Right cardiac atrium (tissue), 5 donors: ENCODE data around the gene SPTBN5. TPM values are rescaled to one million over a fixed set of nuclear protein-coding genes. Genes with fewer than 3 reads are reported as not detected.
"Not testable (repeated sequence)": the region's sequence is repeated elsewhere in the genome, so short reads cannot be mapped to it uniquely, and the experiment has no call there.

Experiments used
- ATAC-seq, 2 donors: fragments of 200-7000 bp; cut with Tn5 transposase; one replicate each; pipeline versions ENCODE4 v1.8.0 to v1.9.1; 2020; ENCODE audit warnings: moderate library complexity in 2 of 2, mild to moderate bottlenecking in 1 of 2
- DNase-seq, 3 donors: peaks; one replicate each; pipeline ENCODE4 v3.0.0-alpha.2; 2020
- H3K27ac ChIP-seq: one replicate; pipeline ENCODE4 v1.5.1; 2013; ENCODE audit warnings: mild to moderate bottlenecking, low read length, control low read depth, moderate library complexity
- H3K27me3 ChIP-seq: one replicate; pipeline ENCODE4 v1.6.1; 2013; ENCODE audit not compliant: control insufficient read depth, insufficient read depth
- H3K4me1 ChIP-seq: one replicate; pipeline ENCODE4 v1.6.1; 2013; ENCODE audit warnings: low read length; ENCODE audit not compliant: control insufficient read depth, insufficient read depth
- H3K4me3 ChIP-seq: one replicate; pipeline ENCODE4 v1.5.1; 2013; ENCODE audit warnings: low read length, control low read depth
- H3K9me3 ChIP-seq: one replicate; pipeline ENCODE4 v1.6.1; 2013; ENCODE audit warnings: low read length; ENCODE audit not compliant: control insufficient read depth
- WGBS: extraction: QIAGEN DNeasy Blood & Tissue Kit; methylation state at CpG from one replicate; pipeline ENCODE4 v1.1.7; 2013; 5-methylcytosine and 5-hydroxymethylcytosine counted together
- intact Hi-C, 4 donors: fragments of 100-400 bp; cut with DNase I; formaldehyde crosslinking; loops; one replicate each; pipeline versions ENCODE4 v1.11.0 to v1.14.0; 2022 to 2023
- polyA plus RNA-seq: library from polyadenylated mRNA; stranded (reverse); fragments of 200-250 nt; gene quantifications from one replicate; pipeline ENCODE4 v1.2.3, GENCODE V29; 2013
- total RNA-seq, 4 donors: library from RNA; stranded (reverse); fragmentation: NEBNext Ultra II Directional; extraction: Animal tissue kit (Norgen Biotek cat#: 25700); gene quantifications; one replicate each; pipeline ENCODE4 v1.2.1, GENCODE V29; 2021
- donor health status: healthy with polysubstance abuse.
- donor health status: DM: no; HTN: yes; CAD: no.
- donor health status: DM: no; HTN: no; CAD: no.
- donor health status: DM: no; HTN: yes; CAD: no; lungs with severe emphysema.
- donor health status: DM: yes; HTN: yes; CAD: no.

SPTBN5 gene
- total and polyA plus RNA-seq, 5 donors: 1.7 to 4.3 (median 3.6) TPM

DNA sequence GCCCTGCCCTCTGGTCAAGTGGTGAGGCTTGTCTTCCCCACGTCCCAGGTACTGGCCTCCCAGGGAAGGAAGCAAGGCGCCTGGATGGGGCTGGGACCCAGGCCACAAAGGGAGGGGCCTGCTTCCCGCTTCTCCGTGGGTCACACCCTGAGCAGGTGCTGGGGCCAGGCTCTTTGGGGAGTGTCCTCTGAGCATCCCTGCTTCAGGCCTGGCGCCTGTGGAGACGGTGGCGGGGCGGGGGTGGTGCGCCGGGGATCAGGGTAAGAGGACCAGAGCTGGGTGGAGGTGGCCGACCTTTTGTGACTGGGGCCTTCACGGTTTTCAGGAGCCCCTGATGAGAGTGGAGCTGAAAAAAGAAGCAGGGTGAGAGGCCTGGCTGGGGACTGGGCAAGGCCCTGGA is 51.6 kb downstream of the SPTBN5 start:
- no peak overlapping the region for H3K4me3 ChIP-seq
- WGBS: 77% methylated on average over 12 of the region's 12 CpGs
- no peak for ATAC-seq
- H3K4me1 ChIP-seq: no peaks in the 10 kb centered on the region
- DNase-seq: no peak
- intact Hi-C loops: no loop called here
- no peak overlapping the region for H3K27ac ChIP-seq
- no peaks in the 10 kb centered on the region for H3K27me3 ChIP-seq
- no peaks in the 10 kb centered on the region for H3K9me3 ChIP-seq

DNA sequence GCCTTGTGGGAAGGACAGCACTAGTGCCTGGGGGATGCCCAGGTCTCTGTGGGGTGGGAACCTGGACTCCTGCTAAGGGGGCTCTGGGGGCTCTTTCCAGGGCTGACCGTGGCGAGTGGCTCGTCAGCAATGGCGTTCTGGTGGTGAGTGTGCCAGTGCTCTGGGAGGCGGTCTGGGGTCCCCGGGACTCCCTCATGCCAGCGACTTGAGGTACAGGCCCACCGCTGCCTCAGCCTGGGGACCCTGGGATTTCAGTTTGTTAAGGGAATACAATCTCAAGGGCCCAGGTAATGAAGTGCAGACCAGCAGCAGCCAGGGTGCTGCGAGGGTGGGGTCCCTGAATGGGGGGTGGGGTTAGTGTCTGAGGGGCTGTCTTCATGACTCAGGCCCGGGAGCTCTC is 52.7 kb downstream of the SPTBN5 start:
- intact Hi-C loops: no loop called here
- Histone ChIP-seq H3K4me3 (no peak overlapping the region), H3K27me3 (no peaks in the 10 kb centered on the region), H3K27ac (no peak overlapping the region), H3K9me3 (no peaks in the 10 kb centered on the region), H3K4me1 (no peaks in the 10 kb centered on the region)
- DNase-seq: no peak
- 92% methylated on average over 10 of the region's 10 CpGs for WGBS
- no peak for ATAC-seq

DNA sequence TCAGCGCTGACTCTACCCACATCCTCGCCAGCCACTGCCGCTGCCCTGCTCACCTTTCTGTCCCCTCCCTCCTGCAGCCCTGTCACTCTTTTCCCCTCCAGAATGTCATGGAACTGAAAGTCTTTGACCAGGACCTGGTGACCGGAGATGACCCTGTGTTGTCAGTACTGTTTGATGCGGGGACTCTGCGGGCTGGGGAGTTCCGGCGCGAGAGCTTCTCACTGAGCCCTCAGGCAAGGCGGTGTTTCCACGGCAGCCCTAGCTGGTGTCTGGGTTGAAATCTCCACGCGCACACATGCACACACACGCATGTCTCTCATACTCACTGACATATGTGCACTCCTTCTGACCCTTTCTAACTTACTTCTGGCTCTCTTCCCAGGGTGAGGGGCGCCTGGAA is 53.2 kb downstream of the SPTBN5 start:
- Histone ChIP-seq H3K9me3 (no peaks in the 10 kb centered on the region), H3K27ac (no peak overlapping the region), H3K4me1 (no peaks in the 10 kb centered on the region), H3K27me3 (no peaks in the 10 kb centered on the region), H3K4me3 (no peak overlapping the region)
- no peak for DNase-seq
- ATAC-seq: no peak
- intact Hi-C loops: no loop called here
- 90% methylated on average over 15 of the region's 15 CpGs for WGBS

DNA sequence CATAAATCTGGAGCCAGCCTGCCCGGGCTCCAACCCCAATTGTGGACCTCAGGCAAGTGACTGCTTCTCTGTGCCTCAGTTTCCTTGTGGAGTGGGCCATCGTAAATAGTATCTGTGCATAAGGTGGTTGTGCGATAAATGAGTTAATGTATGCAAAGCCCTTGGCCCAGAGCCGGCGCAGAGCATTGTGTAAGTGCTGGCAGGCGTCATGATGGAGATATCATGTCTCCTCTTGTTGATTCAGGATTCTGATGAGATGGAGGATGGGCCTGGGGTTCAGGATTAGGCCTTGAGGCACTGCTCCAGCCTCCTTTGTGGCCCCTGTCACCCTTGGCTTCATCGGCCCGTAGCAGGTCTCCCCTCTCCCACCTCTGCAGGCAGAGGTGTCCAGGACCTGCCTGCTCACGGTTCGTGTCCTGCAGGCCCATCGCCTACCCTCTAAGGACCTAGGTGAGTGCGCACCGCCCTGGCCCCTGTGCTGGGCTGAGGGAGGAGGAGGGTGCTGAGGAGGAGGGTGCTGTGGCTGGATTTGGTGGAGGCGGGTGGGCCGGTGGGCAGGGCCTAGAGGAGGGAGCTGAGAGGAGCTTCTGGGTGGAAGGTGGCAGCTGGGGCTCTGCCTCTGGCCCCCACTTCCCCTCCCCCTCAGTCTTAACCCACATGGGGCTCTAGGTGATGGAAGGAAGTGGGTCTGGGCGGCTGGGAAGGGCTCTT is 53.9 kb downstream of the SPTBN5 start:
- 85% methylated on average over 16 of the region's 16 CpGs for WGBS

DNA sequence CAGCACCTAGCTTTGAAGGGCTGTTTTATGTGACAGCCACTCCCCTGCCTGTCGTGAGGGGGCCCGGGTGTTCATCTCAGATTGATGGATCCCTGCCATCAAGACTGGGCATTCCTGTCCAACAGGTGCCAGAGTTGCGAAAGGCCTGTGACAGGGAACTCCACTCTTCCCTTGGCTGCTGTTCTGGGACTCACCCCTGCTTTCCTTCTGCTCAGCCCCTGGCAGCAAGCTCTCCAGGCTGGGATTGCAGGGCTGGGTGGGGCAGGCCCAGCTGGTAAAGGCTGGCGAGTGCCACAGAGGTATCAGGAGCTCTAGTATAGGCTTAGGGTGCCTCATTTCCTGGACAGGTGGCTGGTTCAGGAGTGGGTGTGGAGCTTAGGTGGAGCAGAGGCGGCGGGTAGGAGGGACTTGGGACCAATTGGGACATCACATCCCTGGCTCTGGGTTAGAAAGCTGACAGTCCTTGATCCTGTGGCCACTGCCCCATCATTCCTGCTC is 55.4 kb downstream of the SPTBN5 start, which contains the start of gene PLA2G4B:
TSS of gene PLA2G4B (plus strand) at position 448 of the 498 bp plus-strand sequence. CDS start 67 bp downstream, outside the sequence.
- DNase-seq: no peak
- Histone ChIP-seq H3K4me1 (no peaks in the 10 kb centered on the region), H3K27ac (no peak within 1 kb of the TSS), H3K4me3 (no peak within 1 kb of the TSS), H3K9me3 (no peaks in the 10 kb centered on the region), H3K27me3 (no peaks in the 10 kb centered on the region)
- ATAC-seq: no peak
- intact Hi-C loops: no loop called here
- whole genome bisulfite sequencing: 81% methylated on average over 6 of the region's 6 CpGs

More for the DNA sequence above, 53.9 kb downstream of the SPTBN5 start:
- H3K4me1 ChIP-seq: no peaks in the 10 kb centered on the region
- no peak overlapping the region for H3K4me3 ChIP-seq
- no peak for ATAC-seq
- intact Hi-C loops: no loop called here
- H3K27ac ChIP-seq: no peak overlapping the region
- H3K9me3 ChIP-seq: no peaks in the 10 kb centered on the region
- no peaks in the 10 kb centered on the region for H3K27me3 ChIP-seq
- no peak for DNase-seq

DNA sequence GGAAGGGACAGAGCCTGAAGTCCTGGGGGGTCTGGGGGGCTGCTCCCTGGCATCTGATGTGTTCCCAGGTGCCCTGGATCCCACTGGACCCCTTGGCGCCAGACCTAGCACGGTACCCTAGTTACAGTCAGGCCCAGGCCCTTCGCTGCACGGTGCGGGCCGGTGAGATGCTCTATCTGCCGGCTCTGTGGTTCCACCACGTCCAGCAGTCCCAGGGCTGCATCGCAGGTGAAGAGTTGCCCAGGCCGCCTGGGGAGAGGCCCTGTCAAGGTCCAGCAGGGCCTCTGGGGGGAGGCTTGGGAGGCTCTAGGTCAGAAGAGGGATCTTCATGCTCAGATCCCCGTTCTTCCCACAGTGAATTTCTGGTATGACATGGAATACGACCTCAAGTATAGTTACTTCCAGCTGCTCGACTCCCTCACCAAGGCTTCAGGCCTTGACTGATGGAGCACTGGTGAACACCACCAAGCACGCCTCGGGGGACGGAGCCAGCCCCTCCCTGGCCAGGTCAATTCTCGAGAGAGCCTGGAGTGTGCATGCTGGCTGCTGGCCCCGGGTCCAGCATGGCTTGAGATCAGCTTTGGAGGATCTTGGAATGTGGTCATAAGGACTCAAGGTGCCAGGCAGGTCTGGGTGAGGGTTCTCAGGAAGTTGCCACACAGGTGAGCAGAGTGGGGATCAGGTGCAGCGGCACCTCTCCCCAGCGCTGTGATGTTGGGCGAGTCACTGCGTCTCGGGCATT is 57.0 kb downstream of the SPTBN5 start:
- DNase-seq (no peak), ATAC-seq (no peak)
- H3K9me3 ChIP-seq: no peaks in the 10 kb centered on the region
- no peak overlapping the region for H3K4me3 ChIP-seq
- H3K27ac ChIP-seq: no peak overlapping the region
- no peaks in the 10 kb centered on the region for H3K27me3 ChIP-seq
- no peaks in the 10 kb centered on the region for H3K4me1 ChIP-seq
- WGBS: 97% methylated on average over 23 of the region's 23 CpGs
- intact Hi-C loops: no loop called here

DNA sequence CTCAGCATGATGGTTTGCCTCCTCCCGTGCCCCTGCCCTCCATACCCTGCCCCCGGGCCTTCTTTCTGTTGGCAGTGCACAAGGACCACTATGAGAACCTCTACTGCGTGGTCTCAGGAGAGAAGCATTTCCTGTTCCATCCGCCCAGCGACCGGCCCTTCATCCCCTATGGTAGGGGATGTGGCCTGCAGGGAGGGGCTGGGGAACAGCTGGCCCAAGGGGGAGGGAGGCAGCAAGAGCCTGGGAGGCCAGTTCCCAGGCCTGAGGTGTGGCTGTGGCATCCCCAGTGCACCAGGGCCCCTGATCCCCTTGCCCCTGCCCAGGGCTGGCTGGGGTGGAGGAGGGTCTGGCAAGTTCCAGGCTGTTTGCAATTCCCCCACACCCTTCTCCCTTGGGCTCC is 57.8 kb downstream of the SPTBN5 start:
- intact Hi-C loops: no loop called here
- no peak overlapping the region for H3K27ac ChIP-seq
- DNase-seq (no peak), ATAC-seq (no peak)
- H3K9me3 ChIP-seq: no peaks in the 10 kb centered on the region
- WGBS: 50% methylated on average over 6 of the region's 6 CpGs
- no peaks in the 10 kb centered on the region for H3K4me1 ChIP-seq
- no peak overlapping the region for H3K4me3 ChIP-seq
- no peaks in the 10 kb centered on the region for H3K27me3 ChIP-seq

DNA sequence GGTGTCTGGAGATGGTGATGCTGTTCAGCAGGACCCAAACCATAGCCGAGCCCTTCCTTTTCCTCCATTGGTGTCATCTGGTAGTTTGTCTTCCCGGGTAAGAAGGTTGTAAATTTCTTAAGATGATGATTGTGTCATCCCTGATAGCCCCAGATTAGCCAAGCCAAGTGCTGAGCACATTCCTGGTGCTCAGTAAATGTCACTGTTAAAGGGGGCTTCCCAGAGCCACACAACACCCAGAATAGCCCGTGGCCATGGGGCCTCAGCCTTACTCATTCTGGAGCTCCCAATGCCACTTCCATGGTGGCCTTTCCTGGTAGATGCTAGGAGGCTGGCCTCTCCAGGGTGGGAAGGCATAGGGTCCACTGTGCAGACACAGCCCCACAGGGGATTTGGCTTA is 59.8 kb downstream of the SPTBN5 start:
- Histone ChIP-seq H3K4me3 (no peak overlapping the region), H3K4me1 (no peaks in the 10 kb centered on the region), H3K9me3 (no peaks in the 10 kb centered on the region), H3K27me3 (no peaks in the 10 kb centered on the region), H3K27ac (no peak overlapping the region)
- WGBS: 91% methylated on average over 3 of the region's 3 CpGs
- DNase-seq (peak in 1 of 3 donors; percentile 16), ATAC-seq (no peak)
- intact Hi-C loops: no loop called here

DNA sequence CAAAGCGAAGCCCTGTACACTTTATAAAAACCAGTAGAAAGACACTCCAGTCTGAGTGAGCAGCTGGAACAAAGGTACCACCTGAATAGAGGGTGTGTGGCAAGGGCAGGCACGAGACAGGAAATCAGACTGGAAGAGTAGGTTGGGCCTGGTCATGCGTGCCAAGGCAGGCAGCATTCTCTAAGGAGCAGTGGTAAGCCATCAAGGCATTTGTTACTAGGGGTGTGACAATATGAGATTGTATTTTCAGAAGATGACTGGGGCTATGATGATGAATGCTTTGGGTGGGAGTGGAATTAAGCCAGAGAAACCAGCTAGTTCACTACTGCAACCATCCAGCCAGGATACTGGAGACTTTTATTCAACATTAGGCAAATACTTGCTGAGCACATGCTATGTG is 61.0 kb downstream of the SPTBN5 start:
- intact Hi-C loops: no loop called here
- 76% methylated on average over 3 of the region's 3 CpGs for WGBS
- H3K27me3 ChIP-seq: no peaks in the 10 kb centered on the region
- H3K27ac ChIP-seq: no peak overlapping the region
- H3K4me3 ChIP-seq: no peak overlapping the region
- H3K4me1 ChIP-seq: no peaks in the 10 kb centered on the region
- no peaks in the 10 kb centered on the region for H3K9me3 ChIP-seq
- ATAC-seq: no peak
- peak in 1 of 3 donors; percentile 4 for DNase-seq

DNA sequence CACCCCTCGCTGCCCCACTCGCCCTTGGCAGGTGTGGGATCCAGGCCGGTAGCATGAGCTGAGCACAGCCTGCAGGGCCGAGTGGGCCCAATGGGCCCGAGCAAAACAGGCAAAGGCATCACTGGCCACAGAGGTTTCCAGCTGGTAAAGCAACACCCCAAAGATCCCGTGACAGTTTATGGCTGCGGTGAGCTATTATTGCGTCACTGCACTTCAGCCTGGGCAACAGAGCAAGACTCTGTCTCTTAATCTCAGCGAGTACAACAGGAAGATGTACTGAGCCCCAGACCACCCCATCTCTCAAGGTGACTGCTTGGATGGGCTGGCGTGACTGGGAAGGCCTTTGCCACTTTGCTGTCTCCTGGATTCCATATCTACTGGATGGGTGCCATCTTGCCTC is 61.6 kb downstream of the SPTBN5 start:
- intact Hi-C loops: no loop called here
- H3K27ac ChIP-seq: no peak overlapping the region
- no peaks in the 10 kb centered on the region for H3K9me3 ChIP-seq
- no peak overlapping the region for H3K4me3 ChIP-seq
- ATAC-seq (no peak), DNase-seq (no peak)
- no peaks in the 10 kb centered on the region for H3K4me1 ChIP-seq
- WGBS: 89% methylated on average over 10 of the region's 10 CpGs
- H3K27me3 ChIP-seq: no peaks in the 10 kb centered on the region

DNA sequence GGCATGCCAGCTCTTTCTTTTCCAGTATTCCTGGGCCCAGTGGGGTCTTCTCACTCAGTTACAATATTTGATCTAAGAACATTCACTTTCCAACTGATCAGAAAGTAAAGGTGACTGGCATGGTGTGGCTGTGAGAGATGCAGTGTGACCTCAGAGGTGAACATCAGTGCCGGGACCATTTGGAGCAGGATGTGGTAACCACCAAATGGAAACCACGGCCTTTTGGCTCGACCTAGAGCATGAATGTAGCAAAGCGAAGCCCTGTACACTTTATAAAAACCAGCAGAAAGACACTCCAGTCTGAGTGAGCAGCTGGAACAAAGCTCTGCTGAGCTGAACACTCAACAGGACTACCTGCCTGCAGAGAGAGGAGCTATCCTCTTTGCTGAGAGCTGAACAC is 62.6 kb downstream of the SPTBN5 start:
- DNase-seq: peak in 1 of 3 donors; percentile 9
- H3K27me3 ChIP-seq, ATAC-seq, H3K9me3 ChIP-seq, H3K4me1 ChIP-seq, intact Hi-C loops, H3K27ac ChIP-seq, H3K4me3 ChIP-seq: not testable (repeated sequence)
- 81% methylated on average over 4 of the region's 4 CpGs for WGBS
